GM12891 (cell line): Measurements from ENCODE around the gene BMPR1A.
"Not testable (repeated sequence)": the region's sequence is repeated elsewhere in the genome, so short reads cannot be mapped to it uniquely, and the experiment has no call there.

Experiments used
- DNase-seq: peaks from one replicate; pipeline ENCODE4 v3.0.0; 2011; ENCODE audit warnings: low spot score; ENCODE audit not compliant: insufficient read length
- FAIRE-seq: peaks from 2 replicates; lab custom pipeline; 2011; peaks lifted over from hg19 to GRCh38; lab: Jason Lieb, UNC
- PAX5 ChIP-seq: IDR thresholded peaks from 2 replicates; pipeline ENCODE4 v1.6.1; 2011; ENCODE audit warnings: low read length, moderate library complexity, mild to moderate bottlenecking; ENCODE audit not compliant: insufficient read depth, severe bottlenecking
- POLR2A ChIP-seq: IDR thresholded peaks from 2 replicates; pipeline ENCODE4 v1.6.1; 2011; ENCODE audit warnings: low read depth, low read length, control low read depth
- POLR2AphosphoS5 ChIP-seq: IDR thresholded peaks from 2 replicates; pipeline ENCODE4 v1.6.1; 2011; ENCODE audit warnings: low read depth, low read length, control low read depth
- POU2F2 ChIP-seq: IDR thresholded peaks from 2 replicates; pipeline ENCODE4 v1.6.1; 2011; ENCODE audit warnings: low read depth, mild to moderate bottlenecking, control low read depth, low read length, moderate library complexity
- SPI1 ChIP-seq: IDR thresholded peaks from 2 replicates; pipeline ENCODE4 v1.6.1; 2011; ENCODE audit warnings: low read depth, low read length, control low read depth
- TAF1 ChIP-seq: IDR thresholded peaks from 2 replicates; pipeline ENCODE4 v1.6.1; 2011; ENCODE audit warnings: low read depth, low read length, control low read depth

Gene BMPR1A

DNA sequence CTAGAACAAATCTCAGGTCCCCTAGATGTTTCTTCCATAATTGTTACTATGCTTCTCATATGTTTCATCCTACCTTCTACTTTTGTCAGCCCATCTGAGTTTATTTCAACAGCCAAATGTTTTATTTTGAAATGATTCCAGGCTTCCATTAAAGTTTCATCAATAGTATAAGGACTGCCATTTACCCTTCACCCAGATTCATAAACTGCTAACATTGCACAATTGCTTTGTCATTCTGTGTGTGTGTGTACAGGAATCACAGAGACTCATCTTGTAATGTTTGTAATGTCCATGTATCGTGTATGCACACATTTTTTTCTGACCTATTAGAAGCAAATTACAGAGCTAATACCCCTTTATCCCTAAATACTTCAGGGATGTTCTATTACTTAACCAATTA is 175.5 kb downstream of the BMPR1A start:
- TF ChIP-seq POLR2A (no peak), SPI1 (no peak), POU2F2 (no peak), TAF1 (no peak), POLR2AphosphoS5 (no peak), PAX5 (no peak)
- no peak for FAIRE-seq
- no peak for DNase-seq

DNA sequence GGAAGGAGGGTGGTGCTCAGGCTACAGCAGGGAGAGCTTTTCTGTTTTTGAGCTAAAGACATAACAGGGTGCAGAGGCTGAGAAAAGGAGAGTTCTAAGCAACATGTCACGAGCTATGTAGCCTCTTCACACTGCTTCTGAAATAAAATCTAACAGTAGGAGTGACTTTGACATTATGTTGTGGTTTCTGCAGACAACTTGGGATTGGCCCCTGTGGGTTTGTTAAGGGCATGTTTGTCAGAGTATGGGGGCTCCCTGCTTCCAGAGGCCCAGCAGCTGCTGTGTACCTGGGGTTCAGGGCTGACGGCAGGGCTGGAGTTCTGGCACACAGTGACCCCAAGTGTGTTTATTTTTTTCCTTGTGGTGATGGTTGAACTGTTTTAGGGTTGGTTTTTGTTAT is 176.3 kb downstream of the BMPR1A start:
- no peak for TF ChIP-seq POLR2AphosphoS5
- TF ChIP-seq POLR2A, result no peak
- TF ChIP-seq PAX5, result no peak
- no peak for TF ChIP-seq POU2F2
- no peak for TF ChIP-seq TAF1
- TF ChIP-seq SPI1, result no peak
- no peak for FAIRE-seq
- no peak for DNase-seq

DNA sequence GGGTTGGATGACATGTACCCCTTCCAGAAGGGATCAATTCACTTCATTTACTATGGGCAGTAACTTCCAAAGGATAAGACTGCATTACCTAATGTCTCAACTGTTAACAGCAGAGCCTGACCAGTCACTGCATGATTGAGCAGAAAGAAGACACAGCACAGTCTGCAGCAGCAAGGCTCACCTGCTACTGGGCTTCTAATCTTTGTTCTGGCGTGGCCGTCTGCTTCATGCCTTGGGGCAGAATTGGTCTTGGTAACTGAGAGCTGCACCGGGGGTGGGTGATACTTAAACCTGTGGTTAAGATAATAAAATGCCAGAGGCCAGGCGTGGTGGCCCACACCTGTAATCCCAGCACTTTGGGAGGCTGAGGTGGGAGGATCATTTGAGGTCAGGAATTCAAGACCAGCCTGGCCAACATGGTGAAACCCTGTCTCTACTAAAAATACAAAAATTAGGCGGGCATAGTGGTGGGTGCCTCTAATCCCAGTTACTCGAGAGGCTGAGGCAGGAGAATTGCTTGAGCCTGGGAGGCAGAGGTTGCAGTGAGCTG is 177.8 kb downstream of the BMPR1A start:
- peak; percentile 23 for FAIRE-seq
- DNase-seq, result not testable (repeated sequence)

DNA sequence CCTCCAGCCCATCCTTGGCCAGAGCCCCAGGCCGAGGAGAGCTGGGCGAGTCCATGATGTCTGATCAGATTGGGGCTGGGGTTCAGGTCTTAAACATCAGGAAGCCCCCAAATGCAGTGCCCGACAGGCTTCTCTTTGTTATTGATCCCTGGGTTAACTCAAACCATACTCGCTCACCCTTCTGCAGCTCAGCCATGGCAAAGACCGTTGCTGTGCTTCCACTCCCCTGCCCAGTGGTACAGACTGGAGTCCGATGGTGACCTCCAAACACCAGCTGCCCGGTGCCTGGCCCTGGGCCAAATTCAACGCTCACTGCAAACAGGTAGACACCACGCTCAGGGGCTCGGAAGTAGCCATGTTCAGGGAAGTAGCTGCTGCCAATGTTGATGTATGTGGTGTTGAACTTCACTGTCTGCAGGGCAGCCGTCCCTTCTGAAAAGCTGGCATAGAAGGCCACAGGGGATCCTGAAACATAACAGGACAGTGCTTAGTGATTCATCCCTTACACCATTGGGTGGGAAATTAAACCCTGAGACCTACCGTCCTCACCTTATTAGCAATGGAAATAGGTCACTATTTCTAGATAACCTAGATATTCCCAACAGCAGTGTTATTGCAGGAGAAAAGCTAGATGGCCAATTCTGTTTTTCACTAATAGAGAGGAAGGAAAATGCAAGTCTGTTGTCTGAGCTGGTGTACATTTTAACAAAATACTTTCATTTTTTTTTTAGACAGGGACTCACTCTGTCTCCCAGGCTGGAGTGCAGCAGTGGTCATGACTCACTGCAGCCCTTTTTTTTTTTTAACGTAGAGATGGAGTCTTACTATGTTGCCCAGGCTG is 180.5 kb downstream of the BMPR1A start:
- DNase-seq (no peak), FAIRE-seq (no peak)
- TF ChIP-seq POLR2A (no peak), POLR2AphosphoS5 (no peak), POU2F2 (no peak), TAF1 (no peak), PAX5 (no peak), SPI1 (no peak)

DNA sequence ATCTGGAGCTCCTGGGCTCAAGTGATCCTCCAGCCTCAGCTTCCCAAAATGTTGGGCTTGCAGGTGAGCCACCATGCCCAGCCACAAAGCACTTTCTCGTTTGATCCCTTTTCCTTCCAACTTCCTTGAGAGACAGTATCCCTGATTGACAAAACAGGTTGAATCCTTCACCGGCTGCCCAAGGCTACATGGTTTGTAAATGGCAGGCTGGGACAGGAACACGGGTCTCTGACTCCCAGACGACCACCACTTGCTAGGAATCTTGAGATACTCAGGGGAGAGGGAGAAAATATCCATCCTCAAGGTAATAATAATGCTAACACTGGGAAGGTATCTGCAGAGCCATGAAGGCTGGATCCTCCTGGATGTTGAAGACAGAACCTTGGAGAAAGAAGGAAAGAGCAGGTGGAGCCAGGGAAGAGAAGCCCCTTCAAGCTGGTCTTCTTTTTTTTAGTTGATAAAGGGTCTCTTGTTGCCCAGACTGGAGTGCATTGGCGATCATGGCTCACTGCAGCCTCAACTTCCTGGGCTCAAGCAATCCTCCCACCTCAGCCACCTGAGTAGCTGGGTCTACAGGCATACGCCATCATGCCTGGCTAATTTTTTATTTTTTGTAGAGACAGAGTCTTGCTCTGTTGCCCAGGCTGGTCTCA is 181.2 kb downstream of the BMPR1A start:
- DNase-seq (no peak), FAIRE-seq (no peak)
- TF ChIP-seq POLR2AphosphoS5 (no peak), TAF1 (no peak), POU2F2 (no peak), POLR2A (no peak), PAX5 (no peak), SPI1 (no peak)

DNA sequence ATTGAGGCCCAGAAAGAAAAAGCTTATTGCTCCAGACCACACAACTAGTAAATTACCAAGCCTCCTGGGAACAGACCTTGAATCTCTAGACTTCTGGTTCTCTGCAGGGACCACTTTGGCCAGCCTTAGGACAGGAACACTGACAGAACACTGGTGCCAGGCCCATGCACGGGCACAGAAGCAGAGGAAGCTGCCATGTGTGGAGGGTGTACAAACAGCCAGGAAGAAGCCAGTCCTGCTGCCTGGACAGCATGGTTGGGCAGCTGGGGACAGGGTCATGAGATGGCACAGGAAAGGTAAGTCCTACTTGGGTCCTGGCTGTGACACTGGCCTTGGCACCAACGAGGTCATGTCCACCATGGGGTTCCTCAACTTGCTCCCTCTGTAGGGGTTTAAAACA is 181.8 kb downstream of the BMPR1A start:
- DNase-seq (no peak), FAIRE-seq (peak; percentile 5)
- TF ChIP-seq SPI1, result no peak
- no peak for TF ChIP-seq POU2F2
- no peak for TF ChIP-seq POLR2A
- no peak for TF ChIP-seq PAX5

DNA sequence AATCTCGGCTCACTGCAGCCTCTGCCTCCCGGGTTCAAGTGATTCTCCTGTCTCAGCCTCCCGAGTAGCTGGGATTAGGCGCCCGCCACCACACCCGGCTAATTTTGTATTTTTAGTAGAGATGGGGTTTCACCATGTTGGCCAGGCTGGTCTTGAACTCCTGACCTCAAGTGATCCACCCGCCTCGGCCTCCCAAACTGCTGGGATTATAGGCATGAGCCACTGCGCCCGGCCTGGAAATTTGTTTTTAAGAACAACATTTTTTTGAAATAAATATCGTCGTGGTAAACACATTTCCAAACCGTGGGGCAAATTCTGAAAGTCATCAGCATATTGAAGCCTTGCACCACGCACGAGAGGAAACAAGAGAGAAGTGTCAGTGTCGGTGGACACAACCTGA is 183.7 kb downstream of the BMPR1A start:
- not testable (repeated sequence) for FAIRE-seq, DNase-seq

DNA sequence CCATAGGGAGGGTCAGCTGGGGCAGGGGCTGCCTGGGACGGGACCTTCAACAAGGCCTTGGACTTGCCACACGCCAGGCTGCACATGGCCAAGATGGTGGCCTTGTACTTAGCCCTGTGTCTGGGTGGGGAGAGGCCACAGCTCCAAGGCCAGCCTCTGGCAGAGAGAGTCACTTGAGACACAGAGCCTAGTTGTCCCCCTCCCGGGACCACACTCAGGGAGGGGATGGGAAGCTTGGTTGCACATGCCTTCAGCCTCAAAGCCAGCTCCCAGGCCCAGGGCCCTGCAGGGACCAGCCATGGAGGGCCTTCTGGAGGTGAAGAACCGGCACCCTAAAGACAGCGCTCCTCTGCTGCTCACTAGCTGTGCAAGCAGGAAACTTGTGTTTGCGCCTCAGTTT is 184.3 kb downstream of the BMPR1A start:
- no peak for DNase-seq
- TF ChIP-seq POLR2A (no peak), TAF1 (no peak), POLR2AphosphoS5 (no peak), SPI1 (no peak), PAX5 (no peak), POU2F2 (no peak)
- FAIRE-seq, result no peak

DNA sequence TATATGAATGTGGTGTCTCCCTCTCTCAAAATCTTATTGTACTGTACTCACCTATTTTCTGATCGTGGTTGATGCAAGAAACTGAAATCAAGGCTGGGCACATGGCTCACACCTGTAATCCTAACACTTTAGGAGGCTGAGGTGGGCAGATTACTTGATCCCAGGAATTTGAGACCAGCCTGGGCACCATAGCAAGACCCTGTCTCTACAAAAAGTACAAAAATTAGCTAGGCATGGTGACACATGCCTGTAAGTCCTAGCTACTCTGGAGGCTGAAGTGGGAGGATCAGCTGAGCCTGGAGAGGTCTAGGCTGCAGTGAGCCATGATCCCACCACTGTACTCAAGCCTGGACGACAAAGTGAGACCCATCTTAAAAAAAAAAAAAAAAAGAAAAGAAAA is 185.0 kb downstream of the BMPR1A start:
- FAIRE-seq (no peak), DNase-seq (no peak)
- TF ChIP-seq POLR2AphosphoS5 (no peak), POLR2A (no peak), POU2F2 (no peak), TAF1 (no peak), PAX5 (no peak), SPI1 (no peak)

DNA sequence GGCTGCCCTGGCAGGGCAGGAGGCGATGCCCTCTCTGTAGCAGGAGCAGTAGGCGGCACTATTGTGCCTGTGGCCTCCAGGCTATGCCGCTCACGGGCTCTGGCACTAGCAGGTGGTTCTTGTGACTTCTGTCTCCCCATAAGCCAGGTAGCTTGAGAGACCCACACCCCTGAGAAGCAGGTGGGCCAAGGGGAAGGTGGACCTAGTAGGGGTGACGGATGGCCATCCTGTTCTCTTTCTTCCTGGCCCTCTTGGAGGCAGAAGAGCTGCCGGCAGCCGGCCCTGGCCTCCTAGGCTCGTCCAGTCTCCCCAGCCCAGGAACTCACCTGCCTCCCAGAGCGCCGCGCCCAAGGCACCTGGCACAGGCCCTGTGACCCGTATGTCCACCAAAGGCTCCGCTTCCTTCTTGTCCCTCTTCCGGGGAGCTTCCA is 185.6 kb downstream of the BMPR1A start:
- no peak for TF ChIP-seq TAF1
- TF ChIP-seq SPI1, result no peak
- TF ChIP-seq POLR2A, result no peak
- no peak for TF ChIP-seq POLR2AphosphoS5
- TF ChIP-seq PAX5, result no peak
- no peak for TF ChIP-seq POU2F2
- FAIRE-seq, result no peak
- DNase-seq, result no peak
